NCI-H345 (cell line): ENCODE results near the gene LMAN2L.

Experiments used
- DNase-seq: peaks from one replicate; lab custom pipeline; 2025; lab: John Stamatoyannopoulos, UW

Gene LMAN2L, protein sequence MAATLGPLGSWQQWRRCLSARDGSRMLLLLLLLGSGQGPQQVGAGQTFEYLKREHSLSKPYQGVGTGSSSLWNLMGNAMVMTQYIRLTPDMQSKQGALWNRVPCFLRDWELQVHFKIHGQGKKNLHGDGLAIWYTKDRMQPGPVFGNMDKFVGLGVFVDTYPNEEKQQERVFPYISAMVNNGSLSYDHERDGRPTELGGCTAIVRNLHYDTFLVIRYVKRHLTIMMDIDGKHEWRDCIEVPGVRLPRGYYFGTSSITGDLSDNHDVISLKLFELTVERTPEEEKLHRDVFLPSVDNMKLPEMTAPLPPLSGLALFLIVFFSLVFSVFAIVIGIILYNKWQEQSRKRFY

DNA sequence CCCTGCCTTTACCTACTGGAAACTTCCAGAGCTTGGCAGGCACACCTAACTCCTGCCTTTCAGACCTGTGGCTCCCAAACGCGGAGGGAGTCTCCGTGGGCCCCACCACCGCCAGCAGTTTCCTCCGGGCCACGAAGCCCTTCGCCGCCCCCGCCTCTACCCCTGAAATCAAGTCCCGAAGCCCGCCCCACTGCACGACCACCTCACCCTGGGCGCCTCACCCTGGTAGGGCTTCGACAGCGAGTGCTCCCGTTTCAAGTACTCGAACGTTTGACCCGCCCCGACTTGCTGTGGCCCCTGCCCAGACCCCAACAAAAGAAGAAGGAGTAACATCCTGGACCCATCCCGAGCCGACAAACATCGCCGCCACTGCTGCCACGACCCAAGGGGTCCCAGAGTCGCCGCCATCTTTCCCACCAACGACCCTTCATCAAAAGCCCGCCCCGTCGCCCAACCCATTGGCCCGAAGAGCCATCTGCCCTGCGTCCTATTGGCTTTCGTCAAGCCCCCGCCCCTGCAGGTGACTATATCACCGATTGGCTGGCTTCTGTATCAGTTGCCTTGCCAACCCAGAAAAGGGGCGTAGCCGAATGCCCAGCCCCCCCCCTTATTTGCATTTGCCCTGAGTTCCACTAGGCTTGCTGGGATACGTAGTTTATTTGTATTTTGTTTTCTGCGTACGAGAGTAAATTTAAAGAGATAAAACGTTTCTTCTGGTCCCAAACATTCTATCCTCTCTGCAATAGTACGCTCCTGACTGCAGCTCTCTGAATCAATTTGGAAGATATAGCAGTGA, at the start of gene LMAN2L:
Gene LMAN2L (minus strand): TSS at position 432 of the 796 bp plus-strand sequence. CDS start 24 bp downstream, at position 408.
- peak; percentile 98 for DNase-seq

DNA sequence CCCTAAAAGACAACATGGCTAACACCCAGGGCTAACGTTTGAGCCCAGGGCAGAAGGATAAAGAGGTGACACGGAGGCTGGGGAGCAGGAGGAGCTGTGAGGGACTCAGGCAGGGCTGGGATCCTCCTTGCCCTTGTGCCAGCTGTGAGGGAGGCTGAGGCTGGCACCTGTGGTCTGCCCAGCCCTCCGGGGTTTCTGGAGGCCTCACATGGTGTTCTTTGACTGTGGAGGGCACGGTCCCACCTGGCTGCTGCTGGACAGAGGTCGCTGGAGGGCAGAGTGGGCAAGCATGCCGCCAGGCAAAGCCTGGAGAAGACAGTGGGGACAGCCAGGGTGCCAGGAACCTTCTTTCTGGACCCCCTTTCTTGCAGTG, 49.4 kb upstream of the LMAN2L start:
- DNase-seq, result no peak

DNA sequence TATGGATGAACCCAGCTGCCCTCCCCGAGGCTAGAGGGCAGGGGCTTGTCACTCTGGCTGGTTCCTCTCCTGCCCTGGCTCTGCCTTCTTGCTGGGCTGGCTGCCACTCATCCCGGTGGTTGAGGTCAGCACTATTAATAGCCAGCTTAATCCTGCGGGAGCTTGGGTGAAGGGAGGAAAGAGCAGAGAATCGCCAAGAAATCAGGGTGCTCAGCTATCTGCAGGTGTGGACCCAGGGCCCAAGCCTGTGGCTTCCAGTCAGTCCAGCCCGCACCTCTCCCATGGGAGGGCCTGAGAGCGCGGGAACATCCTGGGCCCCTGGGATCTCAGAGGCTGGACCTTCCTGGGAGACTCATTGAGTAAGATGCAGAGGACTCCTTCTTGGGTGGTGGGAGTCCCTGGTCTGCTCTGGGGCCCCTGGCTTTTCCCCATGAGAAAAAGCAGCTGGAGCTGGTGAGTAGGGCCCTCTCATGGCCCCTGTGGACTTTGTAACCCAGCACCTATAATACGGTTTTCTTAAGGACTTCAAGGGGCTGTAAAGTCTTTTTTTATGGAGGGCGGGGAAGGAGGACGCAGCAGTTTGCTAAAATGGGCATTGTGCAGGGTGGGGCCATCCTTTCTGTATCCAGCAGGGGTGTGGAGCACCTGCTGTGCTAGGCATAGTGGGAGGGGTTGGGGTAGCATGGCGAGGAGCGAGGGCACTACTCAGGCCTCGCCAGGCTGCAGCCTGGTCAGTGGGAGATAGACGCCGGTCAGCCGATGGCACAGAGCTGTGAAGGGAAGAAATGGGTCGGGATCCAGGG, 48.8 kb upstream of the LMAN2L start:
- no peak for DNase-seq

DNA sequence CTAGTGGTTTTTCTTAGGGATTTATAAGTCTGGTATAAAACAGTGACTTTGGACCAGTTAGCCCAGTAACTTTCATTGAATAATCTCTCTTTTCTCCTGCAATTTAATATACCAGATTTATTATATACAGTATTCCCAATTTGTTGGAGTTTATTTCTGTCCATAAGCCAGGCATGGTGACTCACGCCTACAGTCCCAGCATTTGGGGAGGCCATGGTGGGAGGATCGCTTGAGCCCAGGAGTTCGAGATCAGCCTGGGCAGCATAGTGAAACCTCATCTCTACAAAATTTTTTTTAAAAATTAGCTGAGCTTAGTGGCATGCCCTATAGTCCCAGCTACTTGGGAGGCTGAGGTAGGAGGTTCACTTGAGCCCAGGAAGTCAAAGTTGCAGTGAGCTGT, 47.5 kb upstream of the LMAN2L start:
- no peak for DNase-seq

DNA sequence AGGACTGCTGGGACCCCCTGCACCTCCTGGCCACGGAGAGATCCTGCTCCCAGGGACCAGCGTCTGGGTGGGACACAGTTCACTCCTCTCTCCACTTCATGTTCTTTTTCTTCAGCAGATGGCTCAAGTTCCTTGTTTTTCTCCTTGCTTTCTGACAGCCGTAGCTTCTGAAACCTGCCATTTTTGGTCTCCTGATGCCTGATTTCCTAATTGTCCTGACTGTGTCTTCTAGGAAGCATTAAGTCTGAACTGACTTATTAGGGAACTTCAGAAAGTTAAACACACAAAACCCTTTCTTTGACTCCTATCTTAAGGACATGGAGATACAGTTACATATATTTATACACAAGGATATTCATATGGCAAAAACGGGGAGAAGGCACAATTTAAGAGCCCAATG, 43.5 kb upstream of the LMAN2L start:
- DNase-seq, result no peak

DNA sequence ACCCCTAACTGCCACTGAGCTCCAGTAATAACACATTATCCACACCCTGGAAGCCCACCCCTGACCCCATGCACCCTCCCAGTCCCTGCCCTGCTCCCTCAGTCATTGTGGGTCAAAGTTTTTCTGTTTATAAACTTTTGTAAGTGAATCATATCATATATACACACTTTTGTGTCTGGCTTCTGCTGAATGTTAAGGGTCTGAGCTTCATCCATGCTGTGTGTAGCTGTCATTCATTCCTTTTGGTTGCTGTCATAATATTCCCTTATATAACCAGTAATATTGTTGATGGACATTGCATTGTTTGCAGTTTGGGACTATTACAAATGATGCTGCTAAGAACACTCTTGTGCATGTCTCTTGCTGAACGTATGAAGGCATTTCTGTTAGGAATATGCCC, 35.3 kb upstream of the LMAN2L start:
- no peak for DNase-seq

DNA sequence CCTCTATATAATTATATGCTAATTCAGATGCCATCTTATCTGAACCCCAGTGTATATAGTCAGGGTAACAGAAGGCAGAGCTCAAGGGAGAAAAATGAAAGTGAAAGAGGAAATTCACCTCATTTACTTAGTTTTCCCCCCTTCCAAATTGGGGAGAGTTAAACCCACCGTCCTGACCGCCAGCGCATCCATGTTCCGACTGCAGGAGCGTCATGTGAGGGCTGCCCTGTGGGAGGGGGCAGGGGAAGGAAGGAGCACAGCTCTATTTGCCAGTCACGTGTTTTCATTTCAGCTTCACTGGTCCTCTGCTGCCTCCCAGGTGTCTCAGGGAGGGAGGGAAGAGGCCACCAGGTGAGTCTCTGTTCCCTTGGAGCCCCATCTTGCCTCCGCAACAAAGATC, 34.1 kb upstream of the LMAN2L start:
- DNase-seq, result no peak

DNA sequence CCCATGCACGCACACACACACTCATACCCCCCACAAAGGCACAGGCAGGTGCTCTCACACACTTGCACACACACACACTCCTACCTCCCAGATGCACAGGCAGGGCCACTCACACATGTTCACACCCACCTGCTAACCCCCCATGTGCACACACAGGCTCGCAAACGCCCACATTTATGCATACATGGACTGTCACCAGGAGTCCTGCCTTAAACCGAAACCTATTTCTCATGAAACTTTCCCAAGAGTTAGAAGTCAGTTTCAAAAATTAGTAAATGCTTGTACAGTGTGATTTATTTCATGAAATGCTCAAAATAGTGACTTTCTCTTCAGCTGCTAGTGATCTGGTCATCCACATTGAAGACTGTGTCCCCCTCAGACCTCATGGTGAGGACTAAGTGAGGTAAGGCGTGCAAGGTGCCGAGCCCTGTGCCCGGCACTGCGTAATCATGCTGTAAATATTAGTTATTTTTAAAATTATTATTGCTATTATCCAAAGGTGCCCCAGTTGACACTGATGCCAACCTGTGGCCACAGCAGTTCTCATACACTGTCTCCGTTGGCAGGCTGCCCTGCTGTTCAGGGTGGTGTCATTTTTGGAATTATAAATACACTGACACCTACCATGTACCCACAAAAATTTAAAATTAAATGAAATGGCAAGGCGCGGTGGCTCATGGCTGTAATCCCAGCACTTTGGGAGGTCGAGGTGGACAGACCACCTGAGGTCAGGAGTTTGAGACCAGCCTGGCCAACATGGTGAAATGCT, 33.2 kb upstream of the LMAN2L start:
- no peak for DNase-seq

DNA sequence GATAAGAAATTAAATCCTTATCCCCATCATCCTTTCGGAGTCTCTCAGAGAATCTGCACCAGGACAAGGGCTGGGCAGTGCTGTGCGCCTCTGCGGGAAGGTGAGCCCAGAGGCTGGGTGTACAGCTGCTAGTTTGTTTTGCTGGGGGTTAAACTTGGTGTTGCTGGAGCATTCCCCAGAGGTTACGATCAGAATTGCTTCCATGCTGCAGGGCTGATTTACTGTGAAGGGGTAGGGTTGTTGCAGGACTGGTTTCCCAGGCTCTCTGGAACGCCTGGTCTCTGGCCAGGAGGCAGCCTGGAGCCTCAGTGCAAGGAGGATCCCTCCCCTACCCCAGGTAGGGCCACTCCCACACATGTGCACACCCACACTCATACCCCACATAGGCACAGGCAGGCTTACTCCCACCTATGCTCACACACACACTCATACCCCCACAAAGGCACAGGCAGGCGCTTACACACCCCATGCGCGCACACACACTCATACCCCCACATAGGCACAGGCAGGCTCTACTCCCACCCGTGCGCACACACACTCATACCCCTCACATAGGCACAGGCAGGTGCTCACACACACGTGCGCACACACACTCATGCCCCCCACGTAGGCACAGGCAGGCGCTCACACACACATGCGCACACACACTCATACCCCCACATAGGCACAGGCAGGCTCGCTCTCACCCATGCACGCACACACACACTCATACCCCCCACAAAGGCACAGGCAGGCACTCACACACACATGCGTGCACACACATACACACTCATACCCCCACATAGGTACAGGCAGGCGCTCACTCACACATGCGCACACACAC, 32.1 kb upstream of the LMAN2L start:
- no peak for DNase-seq

DNA sequence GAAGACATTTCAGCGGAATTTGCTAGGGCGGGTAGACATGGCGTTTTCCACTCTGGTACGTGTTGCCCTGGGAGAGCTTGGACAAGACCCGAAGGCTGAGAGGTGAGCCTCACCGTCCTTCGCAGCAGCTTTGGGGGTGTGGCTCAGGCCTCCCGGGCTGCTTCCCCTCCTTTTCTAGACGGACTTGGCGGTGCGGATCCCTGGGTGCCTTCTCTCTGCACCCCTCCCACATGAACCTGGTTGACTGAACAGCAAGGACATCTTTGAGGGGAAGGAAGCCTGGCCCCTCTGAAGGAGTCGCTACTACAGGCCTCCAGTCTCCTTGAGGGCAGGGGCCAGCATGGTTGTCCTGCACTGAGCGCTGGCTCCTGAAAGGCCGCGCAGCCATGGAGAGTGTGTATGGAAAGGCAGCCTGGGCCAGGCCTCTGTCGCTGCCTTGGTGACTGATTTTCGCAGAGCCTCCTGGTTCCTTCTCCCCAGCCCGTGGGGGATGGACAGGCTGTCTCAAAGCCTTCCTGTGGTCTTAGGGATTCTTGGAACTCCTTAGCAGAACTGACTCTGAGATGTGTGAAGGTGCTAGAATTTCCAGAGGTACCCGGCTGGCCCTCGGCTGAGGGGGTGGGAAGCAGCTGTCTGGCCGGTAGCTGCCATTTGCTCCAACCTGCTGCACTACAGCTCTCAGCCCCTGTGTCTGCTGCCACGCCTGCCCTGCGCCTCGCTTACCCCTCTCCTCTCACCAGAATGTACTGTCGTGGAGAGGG, 30.8 kb upstream of the LMAN2L start:
- DNase-seq, result no peak

DNA sequence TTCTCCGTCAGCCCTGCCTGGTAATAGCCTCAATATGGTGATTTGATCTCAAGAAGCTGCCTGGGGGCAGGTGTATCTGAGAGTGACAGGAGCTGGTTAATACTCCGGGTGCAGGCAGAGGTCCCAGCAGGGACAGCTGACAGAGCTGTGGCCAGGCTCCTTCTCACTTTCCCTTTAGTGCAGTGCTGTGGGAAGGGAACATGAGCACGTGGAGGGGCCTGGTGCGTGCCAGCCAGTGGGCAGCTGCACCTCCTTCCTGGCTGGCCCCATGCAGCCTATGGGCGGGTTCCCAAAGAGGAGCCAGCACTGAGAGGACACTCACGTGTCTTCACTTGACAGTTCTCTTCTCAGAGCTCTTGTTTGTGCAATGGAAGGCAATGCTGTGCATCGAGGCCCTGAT, 29.9 kb upstream of the LMAN2L start:
- DNase-seq, result no peak

DNA sequence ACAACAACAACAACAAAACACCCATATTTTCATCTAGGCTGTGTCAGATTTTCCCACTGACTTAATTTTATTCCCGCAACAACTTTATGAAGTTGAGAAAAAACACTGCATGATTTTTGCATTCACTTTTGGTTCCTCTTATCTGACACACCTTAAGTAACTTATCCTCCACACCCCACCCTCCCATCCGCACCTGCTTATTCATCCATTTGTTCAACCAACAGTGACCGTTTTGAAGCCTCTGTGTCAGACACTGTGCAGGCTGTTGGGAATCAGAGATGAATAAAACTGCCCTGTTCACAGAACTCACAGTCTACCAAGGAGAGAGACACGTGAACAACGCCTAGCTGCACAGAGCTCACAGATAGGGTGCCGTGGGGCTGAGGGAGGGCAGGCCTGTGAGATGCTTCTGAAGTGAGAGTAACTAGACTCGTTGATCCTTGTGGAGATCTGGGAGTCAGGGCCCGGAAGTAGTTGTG, 28.3 kb upstream of the LMAN2L start:
- no peak for DNase-seq

DNA sequence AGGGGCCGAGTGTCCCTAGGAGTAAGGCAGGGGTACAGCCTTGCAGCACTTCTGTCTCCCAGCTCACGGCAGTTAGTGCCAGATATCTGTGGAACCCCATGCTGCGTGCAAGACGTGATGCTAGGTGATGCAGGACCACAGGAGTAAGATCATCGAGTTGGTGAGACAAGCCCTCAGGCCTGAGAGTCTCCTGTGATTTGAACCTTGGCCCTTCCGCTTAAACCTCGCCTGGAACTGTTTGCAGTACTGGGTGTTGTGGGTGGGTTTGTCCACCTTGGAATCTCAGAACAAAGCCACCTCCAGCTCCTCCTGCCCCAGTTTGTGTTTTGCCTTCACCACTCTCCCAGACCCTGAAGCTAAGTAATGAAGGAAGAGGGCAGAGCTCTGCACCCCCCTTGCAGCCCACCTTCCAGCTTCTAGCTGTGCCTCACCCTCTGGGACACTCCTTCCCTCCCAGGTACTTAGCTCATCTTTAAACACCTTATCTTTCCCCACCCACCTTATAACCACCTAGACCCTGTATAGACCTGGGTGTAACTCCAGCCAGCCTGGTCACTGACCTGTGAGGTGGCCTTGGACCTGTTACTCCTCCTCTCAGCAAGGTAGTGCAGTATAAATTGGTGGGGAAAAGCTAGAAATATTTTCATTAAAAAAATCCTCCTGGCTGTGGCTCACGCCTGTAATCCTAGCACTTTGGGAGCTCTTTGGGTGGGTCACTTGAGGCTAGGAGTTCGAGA, 27.4 kb upstream of the LMAN2L start:
- DNase-seq, result no peak

DNA sequence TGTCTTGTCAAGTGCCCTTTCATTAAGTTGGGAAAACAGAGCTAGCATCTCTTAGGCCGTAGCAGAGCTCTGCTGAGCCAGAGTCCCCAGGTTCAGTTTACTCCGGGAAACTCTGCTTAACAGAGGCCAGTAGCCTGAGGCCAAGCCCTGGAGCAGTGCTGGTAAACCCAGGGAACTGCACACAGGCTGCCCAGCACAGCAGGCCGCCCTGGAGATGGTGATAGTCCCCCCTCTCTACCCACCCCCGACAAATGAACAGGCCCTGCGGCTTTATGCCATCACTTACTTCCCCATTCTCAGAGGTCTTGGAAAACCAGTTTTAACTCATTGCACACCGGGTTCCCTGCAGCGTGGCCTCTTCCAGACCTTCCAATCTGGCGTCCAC, 24.4 kb upstream of the LMAN2L start:
- DNase-seq, result no peak

DNA sequence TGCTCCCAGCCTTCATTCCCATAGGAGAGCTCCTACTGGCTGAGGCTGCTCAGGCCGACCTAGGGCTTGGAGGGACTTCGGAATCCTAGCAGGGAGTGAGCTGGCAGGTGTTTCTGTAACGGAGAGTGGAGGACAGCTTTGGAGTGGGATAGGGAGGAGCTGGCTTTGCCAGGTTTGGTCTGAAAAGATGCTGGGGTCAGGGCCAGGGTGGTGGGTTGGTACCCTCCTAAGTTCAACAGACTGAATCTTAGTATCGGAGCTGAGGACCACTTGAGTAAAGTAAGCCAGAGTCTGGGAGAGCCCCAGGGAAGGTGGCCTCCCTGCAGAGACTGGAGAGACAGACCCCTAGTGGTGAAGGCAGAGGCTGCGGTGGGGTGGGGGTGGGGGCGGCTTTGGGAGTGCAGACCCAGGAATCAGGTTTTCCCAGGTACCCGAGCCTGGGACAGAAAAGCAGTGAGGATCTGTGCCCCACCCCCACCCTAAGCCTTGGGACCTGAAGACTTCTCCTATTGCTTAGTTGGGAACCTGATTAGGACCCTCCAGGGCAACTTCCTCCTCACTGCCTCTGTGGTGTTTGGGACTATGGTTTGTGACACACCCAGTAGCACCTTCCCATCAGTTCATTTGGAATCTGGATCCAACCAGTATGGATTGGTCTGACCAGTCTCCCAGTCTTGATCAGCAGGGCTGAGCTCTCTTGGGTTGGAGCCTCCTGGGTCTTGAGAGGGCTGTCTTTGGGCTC, 23.8 kb upstream of the LMAN2L start:
- peak; percentile 37 for DNase-seq

DNA sequence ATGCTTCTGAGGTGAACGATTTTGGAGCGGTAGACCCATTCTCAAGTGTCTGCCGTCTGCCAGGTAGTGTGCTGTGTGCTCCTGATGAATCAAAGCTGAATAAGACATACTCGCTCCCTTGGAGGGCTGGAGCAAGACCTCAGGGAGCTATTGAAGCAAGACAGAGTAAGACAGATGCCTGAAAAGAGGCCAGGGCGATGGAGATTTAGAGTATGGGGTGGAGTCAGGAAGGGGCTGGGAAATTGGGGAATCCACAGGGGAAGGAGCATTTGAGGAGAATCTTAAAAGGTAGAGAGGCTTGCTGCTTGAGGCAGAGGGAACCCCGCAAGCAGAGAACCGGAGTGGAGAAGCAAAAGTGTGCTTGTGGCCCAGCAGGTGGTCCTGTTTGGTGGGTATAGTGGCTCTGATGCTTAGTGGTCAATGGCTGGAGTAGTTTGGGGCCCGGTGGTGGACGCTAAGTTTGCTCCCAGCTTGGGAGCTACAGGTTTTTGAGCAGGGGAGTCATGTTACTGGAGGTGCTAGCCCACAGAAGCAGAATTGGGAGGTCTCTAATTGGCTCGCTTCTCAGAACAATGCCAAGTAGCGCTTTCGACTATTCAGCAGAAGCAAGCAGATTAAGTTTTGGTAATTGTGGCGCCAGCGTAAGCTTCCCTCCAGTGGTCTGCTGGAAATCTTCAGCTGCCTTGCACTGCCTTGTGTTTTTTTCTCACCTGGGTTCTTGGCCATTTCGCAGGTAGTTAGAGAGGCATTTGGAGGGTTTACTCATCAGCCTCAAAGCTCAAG, 22.9 kb upstream of the LMAN2L start:
- no peak for DNase-seq

DNA sequence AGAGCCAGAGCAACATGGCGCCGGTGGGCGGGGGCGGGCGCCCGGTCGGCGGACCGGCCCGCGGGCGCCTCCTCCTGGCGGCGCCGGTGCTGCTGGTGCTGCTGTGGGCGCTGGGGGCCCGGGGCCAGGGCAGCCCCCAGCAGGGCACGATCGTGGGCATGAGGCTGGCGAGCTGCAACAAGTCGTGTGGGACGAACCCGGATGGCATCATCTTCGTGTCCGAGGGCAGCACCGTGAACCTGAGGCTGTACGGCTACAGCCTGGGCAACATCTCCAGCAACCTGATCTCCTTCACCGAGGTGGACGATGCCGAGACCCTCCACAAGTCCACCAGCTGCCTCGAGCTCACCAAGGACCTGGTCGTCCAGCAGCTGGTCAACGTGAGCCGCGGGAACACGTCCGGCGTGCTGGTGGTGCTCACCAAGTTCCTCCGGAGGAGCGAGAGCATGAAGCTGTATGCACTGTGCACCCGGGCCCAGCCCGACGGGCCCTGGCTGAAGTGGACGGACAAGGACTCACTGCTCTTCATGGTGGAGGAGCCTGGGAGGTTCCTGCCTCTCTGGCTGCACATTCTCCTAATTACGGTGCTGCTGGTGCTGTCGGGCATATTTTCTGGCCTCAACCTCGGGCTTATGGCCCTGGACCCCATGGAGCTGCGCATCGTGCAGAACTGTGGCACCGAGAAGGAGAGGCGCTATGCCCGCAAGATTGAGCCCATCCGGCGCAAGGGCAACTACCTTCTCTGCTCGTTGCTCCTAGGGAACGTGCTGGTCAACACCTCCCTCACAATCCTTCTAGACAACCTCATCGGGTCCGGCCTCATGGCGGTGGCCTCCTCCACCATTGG, 21.3 kb upstream of the LMAN2L start:
- DNase-seq, result peak; percentile 56
